Transverse colon (tissue), 4 donors: Measurements from ENCODE around the gene SEC16A.

Source experiments
- CTCF ChIP-seq, 5 experiments: fragments of 200-600 bp in 3 of 5; fragments of 450-650 bp in 2 of 5; sonication (generic) in 3 of 5; IDR thresholded peaks; 1 replicate in 2 of 5; 2 replicates in 3 of 5; pipeline ENCODE4 v1.5.1; 2016 to 2017; ENCODE audit warnings: antibody characterized with exemption in 5 of 5, inconsistent platforms in 3 of 5, mild to moderate bottlenecking in 2 of 5, moderate library complexity in 1 of 5
- POLR2AphosphoS5 ChIP-seq, 3 donors: sonication (generic); formaldehyde crosslinking; IDR thresholded peaks; one replicate each; pipeline ENCODE4 v1.6.1; 2016; ENCODE audit warnings: antibody characterized with exemption in 3 of 3

GRCh38 chr9:136443087-136443486 is 39.8 kb downstream of the SEC16A start:
- TF ChIP-seq CTCF (IDR thresholded peaks at IDR 0.05) (no peak), POLR2AphosphoS5 (IDR thresholded peaks at IDR 0.05) (no peak)
